Subcutaneous abdominal adipose tissue (tissue), 5 donors: ENCODE measurements around the gene TM6SF1.
A peak's percentile ranks its signal among the peaks of the same experiment; 100 is the strongest.

ENCODE experiments used
- H3K27ac ChIP-seq: one replicate; pipeline ENCODE4 v1.7.0; 2013; ENCODE audit warnings: low read depth, mild to moderate bottlenecking, inconsistent platforms, low read length, moderate library complexity
- H3K27me3 ChIP-seq, 5 donors: one replicate each; pipeline ENCODE4 v1.7.0; 2013; ENCODE audit warnings: low read length in 5 of 5, inconsistent platforms in 1 of 5; ENCODE audit not compliant: control insufficient read depth in 5 of 5, insufficient read depth in 4 of 5
- H3K36me3 ChIP-seq, 5 donors: one replicate each; pipeline ENCODE4 v1.7.0; 2013; ENCODE audit warnings: low read length in 5 of 5; ENCODE audit not compliant: control insufficient read depth in 5 of 5, insufficient read depth in 5 of 5
- H3K4me1 ChIP-seq, 5 donors: one replicate each; pipeline ENCODE4 v1.7.0; 2013; ENCODE audit warnings: low read length in 5 of 5, mild to moderate bottlenecking in 3 of 5, moderate library complexity in 1 of 5; ENCODE audit not compliant: control insufficient read depth in 5 of 5, insufficient read depth in 5 of 5
- H3K4me3 ChIP-seq, 5 donors: one replicate each; pipeline ENCODE4 v1.7.0; 2013; ENCODE audit warnings: low read length in 5 of 5, low read depth in 1 of 5
- H3K9ac ChIP-seq, 5 donors: one replicate each; pipeline ENCODE4 v1.7.0; 2013; ENCODE audit warnings: low read length in 5 of 5, mild to moderate bottlenecking in 4 of 5, moderate library complexity in 3 of 5
- H3K9me3 ChIP-seq, 5 donors: one replicate each; pipeline ENCODE4 v1.7.0; 2013; ENCODE audit warnings: low read length in 5 of 5; ENCODE audit not compliant: control insufficient read depth in 5 of 5
- donor health status: healthy.
- donor health status: healthy.
- donor health status: healthy.
- donor health status: healthy.
- donor health status: healthy.

TM6SF1 gene

GRCh38 chr15:83113881-83114674 lies 6.6 kb downstream of the TM6SF1 start:
- H3K4me1 ChIP-seq = peaks cover 3 to 46% (median 21%) of the 10 kb centered on the region in 5 donors
- H3K27ac ChIP-seq = peak overlapping the region; percentile 54
- no peak overlapping the region for H3K4me3 ChIP-seq
- H3K36me3 ChIP-seq = peaks cover 0 to 25% (median 5%) of the 10 kb centered on the region in 5 donors
- H3K9ac ChIP-seq = peak overlapping the region in 1 of 5 donors; percentile 0
- peaks cover 1 to 7% (median 4%) of the 10 kb centered on the region in 5 donors for H3K27me3 ChIP-seq
- no peaks in the 10 kb centered on the region for H3K9me3 ChIP-seq

GRCh38 chr15:83114856-83115255 lies 7.4 kb downstream of the TM6SF1 start:
- Histone ChIP-seq H3K9ac (no peak overlapping the region), H3K27me3 (peaks cover 0 to 1% (median 0%) of the 10 kb centered on the region in 5 donors), H3K9me3 (no peaks in the 10 kb centered on the region), H3K4me1 (peaks cover 0 to 38% (median 14%) of the 10 kb centered on the region in 5 donors), H3K27ac (peak overlapping the region; percentile 54), H3K36me3 (peaks cover 0 to 32% (median 5%) of the 10 kb centered on the region in 5 donors), H3K4me3 (no peak overlapping the region)

GRCh38 chr15:83115410-83115809 lies 8.0 kb downstream of the TM6SF1 start:
- Histone ChIP-seq H3K9me3 (no peaks in the 10 kb centered on the region), H3K27ac (no peak overlapping the region), H3K27me3 (no peaks in the 10 kb centered on the region), H3K9ac (no peak overlapping the region), H3K4me3 (no peak overlapping the region), H3K36me3 (peaks cover 0 to 35% (median 5%) of the 10 kb centered on the region in 5 donors), H3K4me1 (peaks cover 0 to 32% (median 14%) of the 10 kb centered on the region in 5 donors)

DNA sequence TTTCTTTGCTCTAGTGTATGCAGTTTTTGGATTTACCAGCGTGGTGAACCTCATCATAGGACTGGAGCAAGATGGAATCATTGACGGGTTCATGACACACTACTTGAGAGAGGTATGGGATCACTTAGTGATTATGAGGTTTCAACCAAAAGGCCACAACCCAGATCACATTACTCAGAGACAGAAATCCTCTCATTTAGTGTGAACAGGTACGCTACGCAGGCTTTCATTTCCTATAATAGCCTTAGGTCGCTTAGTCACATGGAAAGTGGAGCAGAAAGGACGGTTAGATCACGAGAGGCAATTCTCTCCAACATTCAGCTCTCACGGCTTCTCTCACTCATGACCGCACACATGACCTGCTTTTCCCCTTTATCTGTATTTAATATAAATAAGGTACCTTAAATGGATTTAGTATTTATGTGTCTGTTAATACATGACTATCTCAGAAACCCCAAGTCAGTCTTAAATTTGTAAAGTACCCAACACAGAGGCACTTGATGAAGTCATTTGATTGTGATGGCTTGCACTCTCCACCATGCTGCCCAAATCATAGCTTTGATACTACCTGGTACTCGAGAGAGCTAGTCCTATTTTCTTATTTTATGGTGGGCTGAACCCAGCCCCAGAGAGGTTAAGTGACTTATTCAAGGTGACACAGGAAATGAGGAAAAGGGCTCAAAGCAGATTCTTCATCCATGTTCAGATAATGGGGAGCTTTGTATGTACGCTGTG lies 8.6 kb downstream of the TM6SF1 start:
- H3K36me3 ChIP-seq = peaks cover 0 to 35% (median 5%) of the 10 kb centered on the region in 5 donors
- H3K4me3 ChIP-seq = no peak overlapping the region
- no peak overlapping the region for H3K9ac ChIP-seq
- H3K27ac ChIP-seq = no peak overlapping the region
- H3K4me1 ChIP-seq = peaks cover 0 to 30% (median 14%) of the 10 kb centered on the region in 5 donors
- no peaks in the 10 kb centered on the region for H3K27me3 ChIP-seq
- no peaks in the 10 kb centered on the region for H3K9me3 ChIP-seq

- Histone ChIP-seq H3K27ac (no peak overlapping the region), H3K4me3 (no peak overlapping the region), H3K9ac (no peak overlapping the region), H3K4me1 (peaks cover 0 to 15% (median 2%) of the 10 kb centered on the region in 5 donors), H3K27me3 (no peaks in the 10 kb centered on the region), H3K9me3 (no peaks in the 10 kb centered on the region), H3K36me3 (peaks cover 0 to 41% (median 5%) of the 10 kb centered on the region in 5 donors)
Observed at GRCh38 chr15:83118291-83118827, 10.9 kb downstream of the TM6SF1 start.

DNA sequence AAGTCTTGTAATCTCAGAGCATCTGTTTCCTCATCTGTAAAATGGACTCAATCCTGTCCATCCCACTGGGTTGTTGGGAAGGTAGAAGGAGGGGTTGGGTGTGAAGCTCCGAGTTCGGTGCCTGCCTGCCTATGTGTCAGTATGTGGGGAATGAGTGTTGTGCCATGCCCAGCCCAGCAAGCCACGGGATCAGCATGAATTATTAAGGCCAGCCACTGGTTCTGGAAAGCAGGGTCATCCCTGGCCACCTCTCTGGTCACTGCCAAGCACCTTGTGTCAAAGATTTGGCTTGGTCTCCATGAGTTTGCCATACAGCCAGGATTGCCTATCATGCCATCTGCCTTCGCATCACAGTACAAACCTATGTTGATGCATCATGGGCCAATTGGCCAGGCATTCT lies 11.5 kb downstream of the TM6SF1 start:
- no peak overlapping the region for H3K4me3 ChIP-seq
- no peak overlapping the region for H3K9ac ChIP-seq
- H3K4me1 ChIP-seq = peaks cover 0 to 9% (median 2%) of the 10 kb centered on the region in 5 donors
- H3K36me3 ChIP-seq = peaks cover 0 to 41% (median 5%) of the 10 kb centered on the region in 5 donors
- H3K9me3 ChIP-seq = no peaks in the 10 kb centered on the region
- no peak overlapping the region for H3K27ac ChIP-seq
- no peaks in the 10 kb centered on the region for H3K27me3 ChIP-seq

- H3K4me1 ChIP-seq = no peaks in the 10 kb centered on the region
- no peaks in the 10 kb centered on the region for H3K27me3 ChIP-seq
- no peak overlapping the region for H3K27ac ChIP-seq
- H3K36me3 ChIP-seq = peaks cover 0 to 41% (median 5%) of the 10 kb centered on the region in 5 donors
- H3K9me3 ChIP-seq = no peaks in the 10 kb centered on the region
- H3K9ac ChIP-seq = no peak overlapping the region
- no peak overlapping the region for H3K4me3 ChIP-seq
Observed at GRCh38 chr15:83119968-83120581, 12.6 kb downstream of the TM6SF1 start.

GRCh38 chr15:83123529-83123928 lies 16.1 kb downstream of the TM6SF1 start:
- peaks cover 0 to 20% (median 0%) of the 10 kb centered on the region in 5 donors for H3K36me3 ChIP-seq

GRCh38 chr15:83127547-83128150 lies 20.2 kb downstream of the TM6SF1 start:
- H3K9ac ChIP-seq = no peak overlapping the region
- H3K36me3 ChIP-seq = peaks cover 0 to 24% (median 12%) of the 10 kb centered on the region in 5 donors
- no peaks in the 10 kb centered on the region for H3K4me1 ChIP-seq
- no peaks in the 10 kb centered on the region for H3K9me3 ChIP-seq
- H3K4me3 ChIP-seq = no peak overlapping the region
- no peak overlapping the region for H3K27ac ChIP-seq
- no peaks in the 10 kb centered on the region for H3K27me3 ChIP-seq

More at GRCh38 chr15:83123529-83123928, 16.1 kb downstream of the TM6SF1 start:
- Histone ChIP-seq H3K4me3 (no peak overlapping the region), H3K27ac (no peak overlapping the region), H3K9ac (no peak overlapping the region), H3K9me3 (no peaks in the 10 kb centered on the region), H3K4me1 (no peaks in the 10 kb centered on the region), H3K27me3 (no peaks in the 10 kb centered on the region)
